Loucy (cell line): ENCODE results near the gene LIN9.

Experiments
- H2AFZ ChIP-seq: fragments of 200-600 bp; sonication (generic); 2 replicates; pipeline ENCODE4 v1.6.0; 2016; ENCODE audit warnings: antibody characterized with exemption, mild to moderate bottlenecking, low read length, moderate library complexity
- H3F3A ChIP-seq: fragments of 200-600 bp; 2 replicates; pipeline ENCODE4 v1.6.0; 2016; ENCODE audit warnings: antibody characterized with exemption, low read depth, mild to moderate bottlenecking
- H3K27me3 ChIP-seq: fragments of 200-600 bp; sonication (generic); 2 replicates; pipeline ENCODE4 v1.6.1; 2014; ENCODE audit warnings: low read length, mild to moderate bottlenecking; ENCODE audit not compliant: insufficient read depth, poor library complexity, severe bottlenecking
- H3K36me3 ChIP-seq: fragments of 200-600 bp; sonication (generic); 2 replicates; pipeline ENCODE4 v1.6.1; 2016; ENCODE audit warnings: low read length; ENCODE audit not compliant: insufficient read depth
- H3K4me1 ChIP-seq: fragments of 200-600 bp; sonication (generic); 2 replicates; pipeline ENCODE4 v1.5.1; 2014; ENCODE audit warnings: low read length, mild to moderate bottlenecking; ENCODE audit not compliant: insufficient read depth, poor library complexity, severe bottlenecking
- H3K4me2 ChIP-seq: fragments of 200-600 bp; sonication (generic); 2 replicates; pipeline ENCODE4 v1.6.0; 2014; ENCODE audit warnings: antibody characterized with exemption, low read length, low read depth, mild to moderate bottlenecking; ENCODE audit not compliant: poor library complexity, severe bottlenecking
- H3K4me3 ChIP-seq: fragments of 200-600 bp; sonication (generic); 2 replicates; pipeline ENCODE4 v1.5.1; 2014; ENCODE audit warnings: low read length, mild to moderate bottlenecking, mixed read lengths; ENCODE audit not compliant: poor library complexity, severe bottlenecking
- H3K79me2 ChIP-seq: fragments of 200-600 bp; sonication (generic); 2 replicates; pipeline ENCODE4 v1.6.1; 2014; ENCODE audit warnings: low read length; ENCODE audit not compliant: insufficient read depth
- H3K9ac ChIP-seq: fragments of 200-600 bp; sonication (generic); 2 replicates; pipeline ENCODE4 v1.6.0; 2014; ENCODE audit warnings: mild to moderate bottlenecking, low read depth, low read length, moderate library complexity; ENCODE audit not compliant: poor library complexity, severe bottlenecking
- H3K9me2 ChIP-seq: fragments of 200-600 bp; sonication (generic); replicated peaks from 2 replicates; pipeline ENCODE4 v1.6.1; 2016; ENCODE audit warnings: low read depth, low read length, mixed read lengths
- H3K9me3 ChIP-seq: fragments of 200-600 bp; sonication (generic); 2 replicates; pipeline ENCODE4 v1.6.1; 2014; ENCODE audit warnings: mild to moderate bottlenecking, antibody characterized with exemption, low read length, low read depth; ENCODE audit not compliant: insufficient read depth
- H4K20me1 ChIP-seq: fragments of 200-600 bp; sonication (generic); 2 replicates; pipeline ENCODE4 v1.6.0; 2014; ENCODE audit warnings: antibody characterized with exemption, low read length, mild to moderate bottlenecking; ENCODE audit not compliant: insufficient read depth, poor library complexity, severe bottlenecking
- EZH2phosphoT487 ChIP-seq: fragments of 200-600 bp; IDR thresholded peaks from 2 replicates; pipeline ENCODE4 v1.6.1; 2018; ENCODE audit warnings: antibody characterized with exemption, mild to moderate bottlenecking, moderate library complexity, borderline replicate concordance
- TF ChIP-seq, protein P1 (sequence below): fragments of 200-600 bp; sonication (generic); conservative IDR thresholded peaks from 2 replicates; pipeline ENCODE4 v1.5.1; 2014; ENCODE audit warnings: mild to moderate bottlenecking, antibody characterized with exemption, low read length

The LIN9 gene

DNA sequence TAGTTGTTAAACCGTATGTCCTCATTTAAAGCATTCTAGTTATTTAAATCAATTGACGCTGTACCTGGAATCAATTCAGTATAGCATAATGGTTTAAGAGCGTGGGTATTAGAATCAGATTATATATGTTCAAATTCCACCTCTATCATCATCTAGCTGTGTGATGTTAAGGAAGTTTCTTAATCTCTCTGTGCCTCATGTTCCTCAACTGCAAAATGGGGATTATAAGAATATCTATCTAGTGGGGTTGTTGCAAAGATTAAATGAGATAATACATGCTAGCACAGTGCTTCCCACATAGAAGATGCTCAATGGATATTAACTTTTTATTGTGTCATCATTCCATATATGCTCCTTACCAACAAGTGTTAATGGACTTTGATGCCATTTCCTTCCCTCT lies 69.5 kb downstream of the LIN9 start:
- Histone ChIP-seq H3K9ac (no peak overlapping the region), H3K9me3 (no peaks in the 10 kb centered on the region), H3K4me2 (no peak overlapping the region), H3K4me1 (no peaks in the 10 kb centered on the region), H3K79me2 (no peaks in the 10 kb centered on the region), H3K9me2 (no peaks in the 10 kb centered on the region), H3K27me3 (no peaks in the 10 kb centered on the region), H3K36me3 (peaks cover 44% of the 10 kb centered on the region), H3K4me3 (no peak overlapping the region), H4K20me1 (no peaks in the 10 kb centered on the region), H2AFZ (no peak overlapping the region), H3F3A (no peaks in the 10 kb centered on the region)
- no peak for TF ChIP-seq EZH2phosphoT487
- TF ChIP-seq, protein P1, sequence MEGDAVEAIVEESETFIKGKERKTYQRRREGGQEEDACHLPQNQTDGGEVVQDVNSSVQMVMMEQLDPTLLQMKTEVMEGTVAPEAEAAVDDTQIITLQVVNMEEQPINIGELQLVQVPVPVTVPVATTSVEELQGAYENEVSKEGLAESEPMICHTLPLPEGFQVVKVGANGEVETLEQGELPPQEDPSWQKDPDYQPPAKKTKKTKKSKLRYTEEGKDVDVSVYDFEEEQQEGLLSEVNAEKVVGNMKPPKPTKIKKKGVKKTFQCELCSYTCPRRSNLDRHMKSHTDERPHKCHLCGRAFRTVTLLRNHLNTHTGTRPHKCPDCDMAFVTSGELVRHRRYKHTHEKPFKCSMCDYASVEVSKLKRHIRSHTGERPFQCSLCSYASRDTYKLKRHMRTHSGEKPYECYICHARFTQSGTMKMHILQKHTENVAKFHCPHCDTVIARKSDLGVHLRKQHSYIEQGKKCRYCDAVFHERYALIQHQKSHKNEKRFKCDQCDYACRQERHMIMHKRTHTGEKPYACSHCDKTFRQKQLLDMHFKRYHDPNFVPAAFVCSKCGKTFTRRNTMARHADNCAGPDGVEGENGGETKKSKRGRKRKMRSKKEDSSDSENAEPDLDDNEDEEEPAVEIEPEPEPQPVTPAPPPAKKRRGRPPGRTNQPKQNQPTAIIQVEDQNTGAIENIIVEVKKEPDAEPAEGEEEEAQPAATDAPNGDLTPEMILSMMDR = no peak

DNA sequence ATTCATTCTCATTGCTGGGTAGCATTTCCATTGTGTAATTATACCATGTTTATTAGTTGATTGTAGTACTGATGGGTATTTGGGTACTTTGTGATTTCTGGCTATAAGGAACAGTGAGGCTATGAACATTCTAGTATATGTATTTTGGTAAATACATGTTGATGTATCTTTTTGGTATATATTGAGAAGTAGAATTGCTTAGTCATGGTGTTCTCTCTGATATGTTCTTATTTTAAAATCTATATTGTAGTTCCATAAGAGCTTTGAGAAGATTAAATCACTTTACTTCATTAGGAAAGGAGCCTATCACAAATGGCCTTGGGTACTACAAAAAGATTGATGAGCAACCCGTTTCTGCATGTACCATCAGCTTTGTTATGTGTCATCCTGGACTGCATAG lies 72.1 kb downstream of the LIN9 start:
- Histone ChIP-seq H3K4me2 (no peak overlapping the region), H3K4me1 (no peaks in the 10 kb centered on the region), H3K9ac (no peak overlapping the region), H3K79me2 (no peaks in the 10 kb centered on the region), H3K9me2 (no peaks in the 10 kb centered on the region), H3F3A (no peaks in the 10 kb centered on the region), H4K20me1 (no peaks in the 10 kb centered on the region), H3K4me3 (no peak overlapping the region), H3K9me3 (no peaks in the 10 kb centered on the region), H2AFZ (no peak overlapping the region), H3K27me3 (no peaks in the 10 kb centered on the region), H3K36me3 (peaks cover 64% of the 10 kb centered on the region)
- TF ChIP-seq EZH2phosphoT487 = no peak
- TF ChIP-seq, protein P1 = no peak

DNA sequence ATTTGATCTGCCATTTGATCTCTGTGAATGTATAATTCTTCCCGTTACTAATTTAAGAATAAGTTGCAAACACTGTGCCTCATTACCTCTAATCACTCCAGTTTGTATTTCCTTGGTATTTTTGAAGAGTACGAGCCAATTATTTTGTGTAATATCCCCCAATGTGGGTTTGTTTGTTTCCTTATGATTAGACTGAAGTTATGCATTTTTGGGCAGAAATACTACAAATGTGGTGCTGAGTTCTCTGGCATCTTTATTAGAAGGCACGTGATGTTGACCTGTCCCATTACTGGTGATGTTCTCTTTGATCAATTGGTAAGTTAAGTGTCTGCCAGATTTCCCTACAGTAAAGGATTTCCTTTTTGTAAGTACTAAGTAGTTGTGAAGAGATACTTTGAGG lies 75.2 kb downstream of the LIN9 start:
- TF ChIP-seq, protein P1 = no peak
- no peak for TF ChIP-seq EZH2phosphoT487
- no peaks in the 10 kb centered on the region for H3K9me2 ChIP-seq
- no peak overlapping the region for H2AFZ ChIP-seq
- H3K4me1 ChIP-seq = no peaks in the 10 kb centered on the region
- no peaks in the 10 kb centered on the region for H3K9me3 ChIP-seq
- no peaks in the 10 kb centered on the region for H3K27me3 ChIP-seq
- peaks cover 69% of the 10 kb centered on the region for H3K36me3 ChIP-seq
- H3K9ac ChIP-seq = no peak overlapping the region
- H4K20me1 ChIP-seq = no peaks in the 10 kb centered on the region
- H3K4me2 ChIP-seq = no peak overlapping the region
- H3K79me2 ChIP-seq = no peaks in the 10 kb centered on the region
- H3F3A ChIP-seq = no peaks in the 10 kb centered on the region
- no peak overlapping the region for H3K4me3 ChIP-seq
